GM12891 (cell line): Measurements from ENCODE around the gene PLD1.

Experiments
- PAX5 ChIP-seq: IDR thresholded peaks from 2 replicates; pipeline ENCODE4 v1.6.1; 2011; ENCODE audit warnings: low read length, moderate library complexity, mild to moderate bottlenecking; ENCODE audit not compliant: insufficient read depth, severe bottlenecking
- POLR2A ChIP-seq: IDR thresholded peaks from 2 replicates; pipeline ENCODE4 v1.6.1; 2011; ENCODE audit warnings: low read depth, low read length, control low read depth
- POLR2AphosphoS5 ChIP-seq: IDR thresholded peaks from 2 replicates; pipeline ENCODE4 v1.6.1; 2011; ENCODE audit warnings: low read depth, low read length, control low read depth
- POU2F2 ChIP-seq: IDR thresholded peaks from 2 replicates; pipeline ENCODE4 v1.6.1; 2011; ENCODE audit warnings: low read depth, mild to moderate bottlenecking, control low read depth, low read length, moderate library complexity
- SPI1 ChIP-seq: IDR thresholded peaks from 2 replicates; pipeline ENCODE4 v1.6.1; 2011; ENCODE audit warnings: low read depth, low read length, control low read depth
- TAF1 ChIP-seq: IDR thresholded peaks from 2 replicates; pipeline ENCODE4 v1.6.1; 2011; ENCODE audit warnings: low read depth, low read length, control low read depth

DNA sequence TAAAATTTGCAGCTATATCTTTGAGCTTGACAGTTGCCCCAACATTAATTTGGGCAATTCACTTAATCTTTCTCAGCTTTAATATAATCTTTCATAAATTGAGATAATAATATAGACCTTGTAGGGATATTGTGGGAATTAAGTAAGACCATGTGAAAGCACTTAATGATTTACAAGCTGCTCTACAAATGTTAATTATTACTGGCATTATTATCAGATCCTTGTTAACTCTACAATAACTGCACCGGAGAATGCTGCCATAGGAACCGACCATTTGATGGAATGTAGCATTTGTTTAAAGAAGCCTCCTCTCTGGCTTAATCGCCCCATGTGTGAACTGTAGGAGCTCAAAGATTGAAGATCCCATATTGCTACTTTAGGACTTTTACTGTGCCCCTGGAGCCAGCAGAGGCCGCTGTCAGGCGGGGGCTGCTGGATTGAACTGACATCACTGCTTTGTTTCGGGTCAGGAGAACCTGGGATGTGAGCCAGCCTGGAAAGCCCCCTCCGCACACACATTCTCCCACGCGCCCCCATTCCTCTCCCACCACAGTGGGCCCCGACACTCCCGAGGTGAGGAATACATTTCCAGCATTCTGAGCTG lies 195.9 kb downstream of the PLD1 start:
- TF ChIP-seq SPI1: no peak
- TF ChIP-seq POLR2A: no peak
- no peak for TF ChIP-seq TAF1
- no peak for TF ChIP-seq POLR2AphosphoS5
- TF ChIP-seq PAX5: no peak
- TF ChIP-seq POU2F2: no peak
